B cell (primary cell): ENCODE data around the gene TMEM213. TPM values are rescaled to one million over a fixed set of nuclear protein-coding genes. Genes with fewer than 3 reads are reported as not detected.

ENCODE experiments used
- ATAC-seq: fragments of 200-7000 bp; cut with Tn5 transposase; one replicate; pipeline ENCODE4 v1.10.0; 2021; ENCODE audit warnings: low read depth, mild to moderate bottlenecking, moderate number of reproducible peaks, moderate library complexity
- CTCF ChIA-PET: fragments of 350-600 bp; sonication (Branson Sonifier 250); formaldehyde crosslinking; loops from one replicate; lab custom pipeline; 2021; ENCODE audit warnings: antibody characterized with exemption, inconsistent platforms; lab: Charles Lee
- POLR2A ChIA-PET: fragments of 350-600 bp; sonication (Branson Sonifier 250); formaldehyde crosslinking; loops from one replicate; lab custom pipeline; 2021; ENCODE audit warnings: antibody characterized with exemption; lab: Charles Lee
- DNase-seq: peaks from one replicate; pipeline ENCODE4 v3.0.0; 2013
- H2AFZ ChIP-seq: 2 replicates; pipeline ENCODE4 v1.6.1; 2012; ENCODE audit warnings: mild to moderate bottlenecking, low read depth, low read length; ENCODE audit not compliant: insufficient read depth, poor library complexity, severe bottlenecking
- H3K27ac ChIP-seq, 2 donors: 1 replicate in 1 of 2; 2 replicates in 1 of 2; pipeline ENCODE4 v1.5.1; 2012 to 2013; ENCODE audit warnings: low read length in 2 of 2, mild to moderate bottlenecking in 2 of 2, moderate library complexity in 1 of 2
- H3K27me3 ChIP-seq, 4 experiments: fragments of 200-600 bp in 1 of 4; sonication (generic) in 1 of 4; replicated peaks in 1 of 4; 1 replicate in 2 of 4; 2 replicates in 2 of 4; pipeline versions ENCODE4 v1.6.1 to v1.7.0; 2013 to 2016; ENCODE audit warnings: low read length in 3 of 4, mild to moderate bottlenecking in 2 of 4, mixed read lengths in 1 of 4, moderate library complexity in 1 of 4; ENCODE audit not compliant: insufficient read depth in 4 of 4, control insufficient read depth in 3 of 4; ENCODE audit errors: control extremely low read depth in 1 of 4
- H3K36me3 ChIP-seq, 2 experiments: replicated peaks in 1 of 2; 1 replicate in 1 of 2; 2 replicates in 1 of 2; pipeline versions ENCODE4 v1.6.1 to v1.7.1; 2013; ENCODE audit warnings: low read length in 1 of 2; ENCODE audit not compliant: insufficient read depth in 2 of 2, control insufficient read depth in 1 of 2; ENCODE audit errors: control extremely low read depth in 1 of 2, extremely low read depth in 1 of 2
- H3K4me1 ChIP-seq, 2 donors: fragments of 200-600 bp in 1 of 2; sonication (generic) in 1 of 2; 1 replicate in 1 of 2; 2 replicates in 1 of 2; pipeline versions ENCODE4 v1.5.1 to v1.6.1; 2013 to 2017; ENCODE audit warnings: low read length in 2 of 2; ENCODE audit not compliant: control insufficient read depth in 2 of 2, insufficient read depth in 2 of 2
- H3K4me2 ChIP-seq: replicated peaks from 2 replicates; pipeline ENCODE3; 2012; ENCODE audit warnings: mild to moderate bottlenecking, low read depth, low read length; ENCODE audit not compliant: poor library complexity, severe bottlenecking
- H3K4me3 ChIP-seq, 5 experiments: fragments of 200-600 bp in 1 of 5; sonication (generic) in 1 of 5; 1 replicate in 3 of 5; 2 replicates in 2 of 5; pipeline versions ENCODE4 v1.5.1 to v1.7.0; 2011 to 2016; ENCODE audit warnings: low read length in 4 of 5, mild to moderate bottlenecking in 4 of 5, low read depth in 2 of 5, control low read depth in 1 of 5, moderate library complexity in 1 of 5; ENCODE audit not compliant: insufficient read depth in 1 of 5; ENCODE audit errors: control extremely low read depth in 1 of 5, extremely low read depth in 1 of 5
- H3K79me2 ChIP-seq: fragments of 200-600 bp; sonication (generic); one replicate; pipeline ENCODE4 v1.6.0; 2016; ENCODE audit warnings: low read length; ENCODE audit not compliant: control insufficient read depth, insufficient read depth
- H3K9ac ChIP-seq: fragments of 200-600 bp; sonication (generic); 2 replicates; pipeline ENCODE4 v1.6.1; 2017; ENCODE audit warnings: mild to moderate bottlenecking, low read length, moderate library complexity
- H3K9me3 ChIP-seq, 3 donors: one replicate each; pipeline versions ENCODE4 v1.6.1 to v1.7.1; 2013; ENCODE audit warnings: low read length in 2 of 3; ENCODE audit not compliant: control insufficient read depth in 2 of 3, insufficient read depth in 1 of 3; ENCODE audit errors: control extremely low read depth in 1 of 3
- H4K20me1 ChIP-seq: 2 replicates; pipeline ENCODE4 v1.6.0; 2012; ENCODE audit warnings: mild to moderate bottlenecking, low read length; ENCODE audit not compliant: insufficient read depth, control insufficient read depth, poor library complexity, severe bottlenecking
- H3K27ac Mint-ChIP-seq: one replicate; pipeline ENCODE4 v1.8.0; 2021; ENCODE audit warnings: mixed read lengths
- H3K27me3 Mint-ChIP-seq: one replicate; pipeline ENCODE4 v1.8.0; 2021; ENCODE audit warnings: mixed read lengths
- H3K4me1 Mint-ChIP-seq: one replicate; pipeline ENCODE4 v1.8.0; 2021; ENCODE audit warnings: mixed read lengths
- H3K4me3 Mint-ChIP-seq: one replicate; pipeline ENCODE4 v1.8.0; 2021; ENCODE audit warnings: mixed read lengths
- H3K9me3 Mint-ChIP-seq: one replicate; pipeline ENCODE4 v1.8.0; 2022; ENCODE audit warnings: mixed read lengths; ENCODE audit not compliant: insufficient read depth
- CTCF ChIP-seq: fragments of 200-600 bp; IDR thresholded peaks from one replicate; pipeline ENCODE4 v1.8.0; 2022; ENCODE audit warnings: antibody characterized with exemption, mild to moderate bottlenecking
- EZH2 ChIP-seq: IDR thresholded peaks from 2 replicates; pipeline ENCODE4 v1.6.1; 2012; ENCODE audit warnings: borderline replicate concordance, low read depth, mild to moderate bottlenecking, moderate library complexity, low read length; ENCODE audit not compliant: insufficient read depth, poor library complexity, severe bottlenecking
- WGBS: methylation state at CpG from one replicate; pipeline ENCODE4 v1.1.5; 2013; ENCODE audit warnings: missing lambda C conversion rate; ENCODE audit not compliant: insufficient coverage; 5-methylcytosine and 5-hydroxymethylcytosine counted together
- intact Hi-C: fragments of 100-400 bp; cut with micrococcal nuclease; formaldehyde crosslinking; loops from one replicate; pipeline ENCODE4 v1.10.0; 2022
- polyA plus RNA-seq: library from polyadenylated mRNA; depleted of rRNA; stranded (reverse); fragments of >200 nt; gene quantifications from 2 replicates; pipeline ENCODE4 v1.2.3, GENCODE V29; 2012
- total RNA-seq, 2 donors: library from RNA; stranded (reverse); fragments of 120-200 nt in 1 of 2; gene quantifications; 1 replicate in 1 of 2; 2 replicates in 1 of 2; pipeline versions ENCODE4 v1.2.3 to v1.2.4, GENCODE V29; 2013 to 2022

TMEM213 gene
- total and polyA plus RNA-seq, 2 donors (not counting 1 experiment from before 2014, with no cell fraction given), result not detected

GRCh38 chr7:138756591-138757242 lies 41.1 kb upstream of the TMEM213 start:
- ChIA-PET POLR2A (no interaction called here), CTCF (no interaction called here)
- Histone ChIP-seq H3K9ac (no peak overlapping the region), H3K4me2 (no peak overlapping the region), H3K9me3 (peaks cover 0 to 6% (median 0%) of the 10 kb centered on the region in 3 donors), H2AFZ (no peak overlapping the region), H3K27ac (no peak overlapping the region), H3K36me3 (no peaks in the 10 kb centered on the region), H4K20me1 (no peaks in the 10 kb centered on the region), H3K79me2 (no peaks in the 10 kb centered on the region), H3K4me1 (peaks cover 0 to 2% of the 10 kb centered on the region in 2 donors), H3K4me3 (no peak overlapping the region), H3K27me3 (no peaks in the 10 kb centered on the region)
- Mint-ChIP-seq H3K9me3 (no peaks in the 10 kb centered on the region), H3K27me3 (no peaks in the 10 kb centered on the region), H3K27ac (no peak overlapping the region), H3K4me1 (no peaks in the 10 kb centered on the region), H3K4me3 (no peak overlapping the region)
- 83% methylated on average over 2 of the region's 4 CpGs for WGBS
- ATAC-seq, result no peak
- intact Hi-C loops, result no loop called here
- no peak for DNase-seq
- TF ChIP-seq CTCF (no peak), EZH2 (no peak)

- Histone ChIP-seq H4K20me1 (no peaks in the 10 kb centered on the region), H3K9ac (no peak overlapping the region), H3K36me3 (no peaks in the 10 kb centered on the region), H3K27ac (no peak overlapping the region), H3K4me1 (no peaks in the 10 kb centered on the region), H3K9me3 (peaks cover 0 to 2% (median 0%) of the 10 kb centered on the region in 3 donors), H3K4me3 (no peak overlapping the region), H2AFZ (no peak overlapping the region), H3K79me2 (no peaks in the 10 kb centered on the region), H3K27me3 (no peaks in the 10 kb centered on the region), H3K4me2 (no peak overlapping the region)
- WGBS, result 85% methylated on average over 2 of the region's 2 CpGs
- H3K4me1 Mint-ChIP-seq, result no peaks in the 10 kb centered on the region
- ATAC-seq (no peak), DNase-seq (no peak)
- peaks cover 3% of the 10 kb centered on the region for H3K27me3 Mint-ChIP-seq
- no peak overlapping the region for H3K4me3 Mint-ChIP-seq
- TF ChIP-seq CTCF (no peak), EZH2 (no peak)
- H3K9me3 Mint-ChIP-seq, result no peaks in the 10 kb centered on the region
- POLR2A ChIA-PET, result no interaction called here
- no peak overlapping the region for H3K27ac Mint-ChIP-seq
- CTCF ChIA-PET, result no interaction called here
- intact Hi-C loops, result no loop called here
Measured at GRCh38 chr7:138768241-138768640, 29.6 kb upstream of the TMEM213 start.
